Ovary (tissue), 10 donors: ENCODE results near the gene TUBA3D. TPM values are rescaled to one million over a fixed set of nuclear protein-coding genes. Genes with fewer than 3 reads are reported as not detected.
"Not testable (repeated sequence)": the region's sequence is repeated elsewhere in the genome, so short reads cannot be mapped to it uniquely, and the experiment has no call there.

Source experiments
- DNase-seq, 5 donors: peaks; one replicate each; pipeline ENCODE4 v3.0.0-alpha.2; 2019 to 2020
- H3K27ac ChIP-seq, 2 donors: fragments of 200-600 bp; one replicate each; pipeline versions ENCODE4 v1.5.1 to v1.8.0; 2019 to 2022
- H3K27me3 ChIP-seq: fragments of 200-600 bp; one replicate; pipeline ENCODE4 v1.8.0; 2022
- H3K36me3 ChIP-seq: fragments of 200-600 bp; sonication (generic); one replicate; pipeline ENCODE4 v1.5.1; 2019
- H3K4me1 ChIP-seq: one replicate; pipeline ENCODE4 v1.8.1; 2013; ENCODE audit warnings: mild to moderate bottlenecking, moderate library complexity; ENCODE audit not compliant: insufficient read depth
- H3K4me3 ChIP-seq: fragments of 200-600 bp; sonication (generic); one replicate; pipeline ENCODE4 v1.5.1; 2017
- H3K9me3 ChIP-seq, 2 donors: fragments of 200-600 bp in 1 of 2; sonication (generic) in 1 of 2; one replicate each; pipeline versions ENCODE4 v1.5.1 to v1.8.1; 2013 to 2019; ENCODE audit warnings: mild to moderate bottlenecking in 1 of 2, moderate library complexity in 1 of 2
- EP300 ChIP-seq: sonication (generic); formaldehyde crosslinking; IDR thresholded peaks from one replicate; pipeline ENCODE4 v1.6.1; 2017; ENCODE audit warnings: antibody characterized with exemption
- POLR2A ChIP-seq: fragments of 450-650 bp; IDR thresholded peaks from one replicate; pipeline ENCODE4 v1.6.1; 2017; ENCODE audit warnings: antibody characterized with exemption, mild to moderate bottlenecking, moderate library complexity
- WGBS, 3 donors: extraction: QIAGEN DNeasy Blood & Tissue Kit in 1 of 3; methylation state at CpG; one replicate each; pipeline versions ENCODE4 v1.1.5 to v1.1.7; 2013 to 2017; 5-methylcytosine and 5-hydroxymethylcytosine counted together
- intact Hi-C, 4 donors: fragments of 100-400 bp; cut with DNase I; formaldehyde crosslinking; loops; one replicate each; pipeline versions ENCODE4 v1.11.0 to v1.15.1; 2022 to 2023
- long read RNA-seq, 3 donors: library from polyadenylated mRNA in 2 of 3; unstranded in 2 of 3; transcript quantifications; one replicate each; pipeline ENCODE4 v2.0.0 and lab custom pipeline, GENCODE V29; 2021 to 2026
- polyA plus RNA-seq, 2 donors: library from polyadenylated mRNA; stranded (reverse); fragments of 200-250 nt in 1 of 2; fragments of 350-450 nt in 1 of 2; fragmentation: Illumina TruSeq in 1 of 2; extraction: RNeasy Lipid Tissue Mini Kit (QIAGEN cat#74804) in 1 of 2; gene quantifications; one replicate each; pipeline ENCODE4 v1.2.3, GENCODE V29; 2013 to 2014
- total RNA-seq, 7 donors: library from RNA; depleted of rRNA in 2 of 7; stranded (reverse); fragments of >200 nt in 2 of 7; fragmentation: NEBNext Ultra II Directional in 3 of 7; extraction: Animal tissue kit (Norgen Biotek cat#: 25700) in 3 of 7; gene quantifications; one replicate each; pipeline versions ENCODE4 v1.1.0 to v1.2.4, GENCODE V29; 2016 to 2023
- TF ChIP-seq, protein P1 (sequence below), 3 donors: fragments of 450-650 bp in 2 of 3; fragments of 200-600 bp in 1 of 3; IDR thresholded peaks; one replicate each; pipeline versions ENCODE4 v1.5.1 to v1.8.0; 2016 to 2022; ENCODE audit warnings: antibody characterized with exemption in 3 of 3, mild to moderate bottlenecking in 1 of 3
- donor health status: DM: no; HTN: no; CAD: no; lungs with moderate emphysema.
- donor health status: DM: no; HTN: no; CAD: no.
- donor health status: Bipolar disorder and iron deficiency.
- donor health status: DM: yes; HTN: yes; CAD: no.
- donor health status: DM: no; HTN: no; CAD: no.
- donor health status: DM: yes; HTN: yes; CAD: no.

Gene TUBA3D
- total RNA-seq (10 to 100 TPM in 2 of 7 donors, under 1 TPM in 3, not detected in 2; 0.15 to 74.1 (median 0.67) TPM), polyA plus RNA-seq (under 1 TPM; 0.24 to 0.30 TPM)
- long read RNA-seq, donor 1, partial matches to known transcripts: 0 of 2 reads
- long read RNA-seq, donor 1, other reads (novel, unspliced or antisense): 2 of 2 reads
- long read RNA-seq, donor 2, transcript TUBA3D-201 (5 exons, 1,546 nt): major isoform, 80 of 430 reads
- long read RNA-seq, donor 2, partial matches to known transcripts: 90 of 430 reads
- long read RNA-seq, donor 2, other reads (novel, unspliced or antisense): 260 of 430 reads
- long read RNA-seq, donor 3, partial matches to known transcripts: 2 of 2 reads
- long read RNA-seq, donor 3, other reads (novel, unspliced or antisense): 0 of 2 reads

DNA sequence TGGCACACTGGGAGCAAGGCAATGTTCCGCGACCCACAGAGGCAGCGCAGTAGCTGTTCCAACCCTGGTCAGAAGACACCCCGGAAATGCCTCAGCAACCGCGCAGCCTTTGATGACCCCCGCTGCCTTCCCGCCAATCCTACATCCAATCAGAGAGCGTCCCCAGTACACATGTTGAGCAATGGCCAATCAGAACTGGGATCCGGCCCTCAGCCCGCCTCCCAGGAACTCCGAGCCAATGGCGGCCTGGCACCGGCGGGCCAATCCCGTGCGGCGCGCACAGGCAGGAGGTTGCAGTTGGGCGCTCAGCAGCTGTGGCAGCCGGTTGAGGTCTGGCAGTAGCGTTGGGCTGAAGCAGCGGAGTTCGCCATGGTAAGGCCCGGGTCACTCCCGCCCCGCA lies at the start of gene TUBA3D:
TUBA3D (plus strand) TSS at position 289 of the 400 bp plus-strand sequence; CDS start at position 370, 81 bp downstream.
- TF ChIP-seq, protein P1, sequence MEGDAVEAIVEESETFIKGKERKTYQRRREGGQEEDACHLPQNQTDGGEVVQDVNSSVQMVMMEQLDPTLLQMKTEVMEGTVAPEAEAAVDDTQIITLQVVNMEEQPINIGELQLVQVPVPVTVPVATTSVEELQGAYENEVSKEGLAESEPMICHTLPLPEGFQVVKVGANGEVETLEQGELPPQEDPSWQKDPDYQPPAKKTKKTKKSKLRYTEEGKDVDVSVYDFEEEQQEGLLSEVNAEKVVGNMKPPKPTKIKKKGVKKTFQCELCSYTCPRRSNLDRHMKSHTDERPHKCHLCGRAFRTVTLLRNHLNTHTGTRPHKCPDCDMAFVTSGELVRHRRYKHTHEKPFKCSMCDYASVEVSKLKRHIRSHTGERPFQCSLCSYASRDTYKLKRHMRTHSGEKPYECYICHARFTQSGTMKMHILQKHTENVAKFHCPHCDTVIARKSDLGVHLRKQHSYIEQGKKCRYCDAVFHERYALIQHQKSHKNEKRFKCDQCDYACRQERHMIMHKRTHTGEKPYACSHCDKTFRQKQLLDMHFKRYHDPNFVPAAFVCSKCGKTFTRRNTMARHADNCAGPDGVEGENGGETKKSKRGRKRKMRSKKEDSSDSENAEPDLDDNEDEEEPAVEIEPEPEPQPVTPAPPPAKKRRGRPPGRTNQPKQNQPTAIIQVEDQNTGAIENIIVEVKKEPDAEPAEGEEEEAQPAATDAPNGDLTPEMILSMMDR (IDR thresholded peaks at IDR 0.05): no peak
- TF ChIP-seq POLR2A: no peak
- Histone ChIP-seq H3K27ac (no peak within 1 kb of the TSS), H3K27me3 (no peaks in the 10 kb centered on the region), H3K4me1 (no peaks in the 10 kb centered on the region), H3K9me3 (no peaks in the 10 kb centered on the region), H3K4me3 (no peak within 1 kb of the TSS), H3K36me3 (no peaks in the 10 kb centered on the region)
- DNase-seq: no peak
- WGBS, 3 donors: 94 to 97% (median 95%) methylated on average over 26 to 27 of the region's 27 CpGs
- intact Hi-C loops: no loop called here

DNA sequence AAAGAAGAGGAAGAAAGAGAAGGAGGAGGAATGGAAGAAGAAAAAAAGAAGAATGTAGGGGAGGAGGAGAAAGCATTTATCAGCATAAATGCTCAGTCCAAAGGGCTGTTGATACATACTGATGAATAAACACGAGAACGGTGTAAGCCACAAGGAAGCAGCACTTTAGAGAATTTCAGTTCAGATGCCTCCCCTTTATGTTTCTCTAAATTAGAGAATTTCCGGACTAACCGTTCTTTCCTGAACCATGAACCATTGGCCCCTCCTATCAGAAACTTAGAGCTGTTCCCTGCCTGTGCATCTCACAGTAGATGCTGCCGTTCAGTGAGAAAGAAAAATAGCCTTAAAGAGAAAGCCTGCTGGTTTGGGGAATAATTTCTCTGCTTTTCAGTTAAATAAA lies 49.2 kb upstream of the TUBA3D start:
- TF ChIP-seq POLR2A (no peak), EP300 (no peak)
- TF ChIP-seq, protein P1 (IDR thresholded peaks at IDR 0.05): no peak
- Histone ChIP-seq H3K4me1 (no peaks in the 10 kb centered on the region), H3K9me3 (no peaks in the 10 kb centered on the region), H3K36me3 (no peaks in the 10 kb centered on the region), H3K27ac (no peak overlapping the region), H3K27me3 (no peaks in the 10 kb centered on the region), H3K4me3 (no peak overlapping the region)
- DNase-seq: no peak
- intact Hi-C loops: no loop called here
- 5 to 16% (median 6%) methylated on average over 5 of the region's 5 CpGs for WGBS, 3 donors

DNA sequence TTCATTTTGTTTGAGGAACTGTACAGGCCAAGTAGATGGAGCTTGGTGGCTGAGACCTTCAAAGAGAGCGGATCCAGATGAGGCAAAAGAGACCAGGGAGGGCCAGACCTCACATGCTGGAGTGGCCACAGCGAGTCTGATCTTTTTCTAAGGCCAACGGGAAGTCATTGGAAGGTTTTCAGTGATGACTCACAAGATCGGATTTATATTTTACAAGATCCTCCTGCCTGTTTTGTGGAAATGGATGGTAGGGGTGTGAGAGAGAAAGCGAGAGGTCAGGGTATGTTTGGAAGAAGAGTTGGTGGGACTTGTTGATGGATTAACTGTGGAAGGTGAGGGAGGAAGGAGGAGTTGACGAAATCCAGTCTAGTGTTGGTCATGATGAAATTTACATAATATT lies 44.6 kb upstream of the TUBA3D start:
- H3K27me3 ChIP-seq: no peaks in the 10 kb centered on the region
- WGBS, 3 donors: 28 to 40% (median 33%) methylated on average over 6 of the region's 6 CpGs
- no peak for DNase-seq

DNA sequence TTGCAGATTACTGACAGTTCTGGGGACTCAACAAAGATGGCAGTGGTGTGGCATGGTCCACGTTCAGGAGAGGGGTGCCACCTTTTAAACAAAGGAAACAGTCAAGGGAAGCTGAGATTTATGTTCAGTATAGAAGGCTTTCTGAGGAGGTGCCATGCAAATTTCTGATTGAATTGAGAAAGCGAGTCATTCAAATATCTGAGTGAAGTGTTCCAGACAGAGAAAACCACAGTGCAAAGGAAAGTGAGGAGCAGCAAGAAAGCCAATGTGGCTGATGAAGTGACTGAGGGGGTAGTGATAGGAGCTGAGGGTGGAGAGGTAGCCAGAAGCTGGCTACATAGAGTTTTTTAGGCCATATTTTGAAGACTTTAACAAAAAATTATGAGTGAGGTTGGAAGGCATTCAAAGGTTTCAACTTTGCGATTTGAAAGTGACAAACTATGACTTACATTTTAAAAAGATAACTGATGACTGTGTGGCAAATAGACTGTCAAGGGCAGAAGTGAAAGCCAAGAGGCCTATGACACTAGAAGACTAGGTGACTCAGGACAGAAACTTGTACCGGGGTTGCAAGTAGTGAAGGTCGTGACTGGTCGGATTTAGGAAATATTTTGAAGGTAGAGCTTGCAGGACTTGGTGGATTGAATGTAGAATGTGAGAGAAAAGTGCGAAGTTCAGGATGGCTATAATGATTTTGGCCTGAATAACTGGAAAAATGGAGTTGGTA lies 35.0 kb upstream of the TUBA3D start:
- DNase-seq, H3K36me3 ChIP-seq, H3K9me3 ChIP-seq, H3K27ac ChIP-seq, intact Hi-C loops, H3K4me1 ChIP-seq, H3K4me3 ChIP-seq, H3K27me3 ChIP-seq: not testable (repeated sequence)
- WGBS, 3 donors: 80 to 86% (median 80%) methylated on average over 7 of the region's 7 CpGs

More for the DNA sequence above, 44.6 kb upstream of the TUBA3D start:
- TF ChIP-seq EP300: no peak
- no peak for TF ChIP-seq POLR2A
- TF ChIP-seq, protein P1 (IDR thresholded peaks at IDR 0.05): no peak
- intact Hi-C loops: no loop called here
- Histone ChIP-seq H3K4me3 (no peak overlapping the region), H3K9me3 (no peaks in the 10 kb centered on the region), H3K27ac (no peak overlapping the region), H3K4me1 (no peaks in the 10 kb centered on the region), H3K36me3 (no peaks in the 10 kb centered on the region)

DNA sequence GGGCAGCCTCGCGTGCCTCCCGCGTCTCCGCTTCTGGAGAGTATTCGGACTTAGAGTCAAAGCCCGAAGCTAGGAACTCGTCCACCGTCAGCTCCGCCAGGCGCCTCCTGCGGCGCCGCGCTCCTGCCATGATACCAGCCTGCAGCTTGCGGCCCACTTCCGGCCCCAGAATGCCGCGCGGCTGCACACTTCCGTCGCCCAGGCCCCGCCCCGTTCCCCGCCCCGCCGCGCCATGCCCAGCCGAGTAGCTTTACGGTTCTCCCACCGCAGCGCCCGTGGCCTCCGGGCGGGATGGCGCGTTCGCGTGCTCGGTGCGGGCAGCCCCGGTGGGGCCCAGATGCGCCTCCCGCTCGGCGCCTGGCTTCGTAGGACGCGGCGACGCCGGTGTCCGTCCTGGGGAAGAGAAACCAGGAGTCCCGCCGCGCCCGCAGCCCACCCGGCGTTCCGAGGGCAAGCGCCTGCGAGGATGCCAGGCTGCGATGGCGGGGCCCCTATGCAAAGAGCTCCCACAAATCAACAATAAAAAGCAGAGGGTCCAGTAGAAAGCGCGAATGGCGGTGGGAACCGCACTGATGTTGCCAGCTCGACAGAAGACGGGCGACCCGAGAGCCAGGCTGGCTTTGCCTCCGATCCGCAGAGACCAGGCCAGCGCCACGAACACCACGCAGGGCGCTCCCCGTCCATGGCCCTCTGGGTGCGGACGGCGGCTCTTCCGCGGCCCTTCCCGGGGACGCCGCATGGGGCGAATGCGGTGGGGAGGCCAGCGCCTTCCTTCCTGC lies 31.0 kb upstream of the TUBA3D start:
- intact Hi-C loops, H3K36me3 ChIP-seq, H3K9me3 ChIP-seq, H3K27me3 ChIP-seq, H3K4me1 ChIP-seq, H3K27ac ChIP-seq, H3K4me3 ChIP-seq, DNase-seq: not testable (repeated sequence)
- 86 to 97% (median 91%) methylated on average over 72 to 90 of the region's 90 CpGs for WGBS, 3 donors

DNA sequence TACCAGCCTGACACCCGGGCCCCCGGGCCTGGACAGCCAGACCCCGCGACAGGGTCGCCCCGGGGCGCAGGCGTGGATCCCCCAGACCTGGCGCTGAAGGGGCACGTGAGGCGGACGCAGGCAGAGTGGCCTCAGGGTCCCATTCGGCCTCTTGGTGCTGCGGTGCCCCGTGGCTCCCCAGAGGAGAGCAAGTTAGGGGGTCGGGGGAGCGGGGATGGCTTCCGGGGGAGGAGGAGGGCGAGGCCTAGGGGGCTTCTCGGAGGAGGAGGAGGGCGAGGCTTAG lies 30.5 kb upstream of the TUBA3D start:
- intact Hi-C loops, H3K36me3 ChIP-seq, H3K27me3 ChIP-seq, H3K4me3 ChIP-seq, H3K4me1 ChIP-seq, DNase-seq, H3K9me3 ChIP-seq, H3K27ac ChIP-seq: not testable (repeated sequence)
- WGBS, 3 donors: 91 to 98% (median 94%) methylated on average over 16 to 21 of the region's 21 CpGs
